PC-9 (cell line): ENCODE measurements around the gene TNFRSF25. TPM values are rescaled to one million over a fixed set of nuclear protein-coding genes. Genes with fewer than 3 reads are reported as not detected.
A peak's percentile ranks its signal among the peaks of the same experiment; 100 is the strongest.

ENCODE experiments used
- BruUV-seq: library from RNA; stranded (reverse); fragments of 400-500 nt; replicated peaks from 2 replicates; lab custom pipeline; 2021; lab: Mats Ljungman, UMichigan
- CTCF ChIA-PET: fragments of 300-600 bp; sonication (Branson Sonifier 250); formaldehyde crosslinking; loops from one replicate; lab custom pipeline; 2022; ENCODE audit warnings: antibody characterized with exemption; lab: Charles Lee
- POLR2A ChIA-PET: fragments of 300-600 bp; sonication (Branson Sonifier 250); formaldehyde crosslinking; loops from one replicate; lab custom pipeline; 2022; ENCODE audit warnings: antibody characterized with exemption; ENCODE audit not compliant: unreplicated experiment; lab: Charles Lee
- DNase-seq, 2 experiments: peaks; one replicate each; pipeline versions ENCODE4 v3.0.0 to v3.0.0-alpha.2; 2015 to 2022; ENCODE audit warnings: mixed read lengths in 1 of 2
- H2AFZ ChIP-seq: fragments of 200-600 bp; sonication (generic); 2 replicates; pipeline ENCODE4 v1.8.1; 2017; ENCODE audit warnings: antibody characterized with exemption
- H3F3A ChIP-seq: fragments of 200-600 bp; sonication (generic); 2 replicates; pipeline ENCODE4 v1.8.1; 2017; ENCODE audit warnings: antibody characterized with exemption, mild to moderate bottlenecking, low read depth; ENCODE audit not compliant: insufficient read depth
- H3K27ac ChIP-seq: fragments of 200-600 bp; sonication (generic); 2 replicates; pipeline ENCODE4 v1.6.1; 2016; ENCODE audit warnings: mixed run types
- H3K27me3 ChIP-seq: fragments of 200-600 bp; sonication (generic); 2 replicates; pipeline ENCODE4 v1.6.1; 2016; ENCODE audit warnings: low read depth, mixed run types; ENCODE audit not compliant: insufficient read depth
- H3K36me3 ChIP-seq: fragments of 200-600 bp; sonication (generic); 2 replicates; pipeline ENCODE4 v1.6.1; 2016; ENCODE audit warnings: low read depth, mixed run types
- H3K4me1 ChIP-seq: fragments of 200-600 bp; sonication (generic); replicated peaks from 2 replicates; pipeline ENCODE4 v1.6.1; 2016; ENCODE audit warnings: mixed run types; ENCODE audit not compliant: insufficient read depth
- H3K4me2 ChIP-seq: fragments of 200-600 bp; sonication (generic); 2 replicates; pipeline ENCODE4 v1.6.1; 2017; ENCODE audit warnings: mixed run types
- H3K4me3 ChIP-seq: fragments of 200-600 bp; sonication (generic); 2 replicates; pipeline ENCODE4 v1.6.1; 2016; ENCODE audit warnings: mixed run types
- H3K79me2 ChIP-seq: fragments of 200-600 bp; sonication (generic); 2 replicates; pipeline ENCODE4 v1.6.1; 2017; ENCODE audit warnings: low read depth, mixed run types
- H3K9me2 ChIP-seq: fragments of 200-600 bp; sonication (generic); 2 replicates; pipeline ENCODE4 v1.8.1; 2017; ENCODE audit warnings: mild to moderate bottlenecking; ENCODE audit not compliant: insufficient read depth
- H3K9me3 ChIP-seq: fragments of 200-600 bp; sonication (generic); 2 replicates; pipeline ENCODE4 v1.8.1; 2016; ENCODE audit warnings: low read depth; ENCODE audit not compliant: insufficient read depth
- H4K20me1 ChIP-seq: fragments of 200-600 bp; sonication (generic); 2 replicates; pipeline ENCODE4 v1.8.1; 2017; ENCODE audit not compliant: insufficient read depth
- EZH2 ChIP-seq: fragments of 200-600 bp; sonication (generic); IDR thresholded peaks from 2 replicates; pipeline ENCODE4 v1.8.0; 2017; ENCODE audit warnings: antibody characterized with exemption, low read depth
- intact Hi-C: fragments of 100-400 bp; cut with micrococcal nuclease; formaldehyde crosslinking; loops from one replicate; pipeline ENCODE4 v1.10.0; 2022; ENCODE audit not compliant: unreplicated experiment
- total RNA-seq: library from RNA; stranded (reverse); gene quantifications from 2 replicates; pipeline ENCODE4 v1.2.3, GENCODE V29; 2021
- TF ChIP-seq, protein P1 (sequence below): fragments of 200-600 bp; sonication (generic); conservative IDR thresholded peaks from 2 replicates; pipeline ENCODE4 v1.6.1; 2017; ENCODE audit warnings: mixed run types, antibody characterized with exemption, mild to moderate bottlenecking, moderate library complexity

TNFRSF25 gene
- total RNA-seq, 1 experiment from 2014 or later = 12.3 TPM

DNA sequence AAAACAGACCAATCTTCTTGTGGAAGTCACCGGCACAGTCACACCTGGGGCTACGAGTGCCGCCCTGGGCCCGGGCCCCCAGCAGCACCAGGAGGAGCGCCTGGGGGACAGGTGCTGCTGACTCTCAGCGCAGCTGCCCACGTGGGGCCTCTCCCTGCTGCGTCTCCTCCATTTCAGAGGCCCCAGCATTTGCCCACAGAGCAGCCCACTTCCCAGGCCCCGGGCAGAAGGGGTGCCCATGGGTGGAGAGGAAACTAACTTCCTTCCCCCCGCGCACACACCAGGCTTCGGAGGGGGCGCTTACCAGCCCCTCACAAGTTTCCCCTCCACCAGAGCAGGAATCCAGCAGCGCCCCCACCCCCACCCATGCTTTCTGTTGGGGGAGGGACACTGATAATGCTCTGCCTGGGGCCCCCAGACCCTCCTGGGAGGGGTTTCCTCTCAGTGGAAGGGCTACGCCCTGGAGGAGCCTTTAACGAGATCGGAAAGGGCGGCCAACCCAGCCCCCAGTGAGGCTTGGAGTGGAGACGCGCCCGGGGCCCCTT is 440 bp downstream of the TNFRSF25 start:
- H4K20me1 ChIP-seq = no peaks in the 10 kb centered on the region
- H3K9me2 ChIP-seq = no peaks in the 10 kb centered on the region
- H3K4me3 ChIP-seq = no peak overlapping the region
- no peak overlapping the region for H3K4me2 ChIP-seq
- no peak for TF ChIP-seq EZH2
- TF ChIP-seq, protein P1, sequence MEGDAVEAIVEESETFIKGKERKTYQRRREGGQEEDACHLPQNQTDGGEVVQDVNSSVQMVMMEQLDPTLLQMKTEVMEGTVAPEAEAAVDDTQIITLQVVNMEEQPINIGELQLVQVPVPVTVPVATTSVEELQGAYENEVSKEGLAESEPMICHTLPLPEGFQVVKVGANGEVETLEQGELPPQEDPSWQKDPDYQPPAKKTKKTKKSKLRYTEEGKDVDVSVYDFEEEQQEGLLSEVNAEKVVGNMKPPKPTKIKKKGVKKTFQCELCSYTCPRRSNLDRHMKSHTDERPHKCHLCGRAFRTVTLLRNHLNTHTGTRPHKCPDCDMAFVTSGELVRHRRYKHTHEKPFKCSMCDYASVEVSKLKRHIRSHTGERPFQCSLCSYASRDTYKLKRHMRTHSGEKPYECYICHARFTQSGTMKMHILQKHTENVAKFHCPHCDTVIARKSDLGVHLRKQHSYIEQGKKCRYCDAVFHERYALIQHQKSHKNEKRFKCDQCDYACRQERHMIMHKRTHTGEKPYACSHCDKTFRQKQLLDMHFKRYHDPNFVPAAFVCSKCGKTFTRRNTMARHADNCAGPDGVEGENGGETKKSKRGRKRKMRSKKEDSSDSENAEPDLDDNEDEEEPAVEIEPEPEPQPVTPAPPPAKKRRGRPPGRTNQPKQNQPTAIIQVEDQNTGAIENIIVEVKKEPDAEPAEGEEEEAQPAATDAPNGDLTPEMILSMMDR = no peak
- no peak overlapping the region for H2AFZ ChIP-seq
- ChIA-PET POLR2A (no interaction called here), CTCF (no interaction called here)
- DNase-seq = no peak
- H3K36me3 ChIP-seq = no peaks in the 10 kb centered on the region
- BruUV-seq = no TSS peak
- no peaks in the 10 kb centered on the region for H3K9me3 ChIP-seq
- H3K27ac ChIP-seq = no peak overlapping the region
- no peaks in the 10 kb centered on the region for H3K27me3 ChIP-seq
- no peaks in the 10 kb centered on the region for H3K79me2 ChIP-seq
- intact Hi-C loops = no loop called here
- no peaks in the 10 kb centered on the region for H3F3A ChIP-seq
- no peaks in the 10 kb centered on the region for H3K4me1 ChIP-seq

DNA sequence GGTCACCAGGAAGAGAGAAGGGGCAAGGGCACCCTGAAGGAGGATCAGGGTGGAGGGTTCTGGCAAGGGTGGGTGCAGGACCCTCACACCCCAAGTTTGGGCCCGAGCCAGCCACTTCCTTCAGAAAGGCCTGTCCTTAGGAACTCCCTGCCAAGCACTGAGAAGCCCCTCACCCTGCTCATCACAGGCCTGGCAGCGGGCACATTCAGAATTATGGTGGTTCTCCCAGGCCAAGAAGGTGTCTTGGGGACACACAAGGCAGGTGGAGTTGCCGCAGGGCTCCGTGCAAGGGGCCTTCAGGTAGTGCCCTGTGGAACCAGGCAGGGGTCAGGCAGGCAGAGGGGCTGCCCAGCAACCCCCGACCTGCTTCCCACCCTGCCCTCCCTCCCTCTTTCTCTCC is 1.1 kb downstream of the TNFRSF25 start:
- H3K4me2 ChIP-seq = no peak overlapping the region
- no peak overlapping the region for H2AFZ ChIP-seq
- BruUV-seq = no TSS peak
- TF ChIP-seq EZH2 = no peak
- TF ChIP-seq, protein P1 = no peak
- H3K4me3 ChIP-seq = no peak overlapping the region
- ChIA-PET POLR2A (no interaction called here), CTCF (no interaction called here)
- H3K9me3 ChIP-seq = no peaks in the 10 kb centered on the region
- H3K4me1 ChIP-seq = no peaks in the 10 kb centered on the region
- no peaks in the 10 kb centered on the region for H3F3A ChIP-seq
- no peaks in the 10 kb centered on the region for H3K9me2 ChIP-seq
- H3K79me2 ChIP-seq = no peaks in the 10 kb centered on the region
- H4K20me1 ChIP-seq = no peaks in the 10 kb centered on the region
- no peaks in the 10 kb centered on the region for H3K27me3 ChIP-seq
- H3K27ac ChIP-seq = no peak overlapping the region
- DNase-seq = no peak
- no peaks in the 10 kb centered on the region for H3K36me3 ChIP-seq
- intact Hi-C loops = no loop called here

DNA sequence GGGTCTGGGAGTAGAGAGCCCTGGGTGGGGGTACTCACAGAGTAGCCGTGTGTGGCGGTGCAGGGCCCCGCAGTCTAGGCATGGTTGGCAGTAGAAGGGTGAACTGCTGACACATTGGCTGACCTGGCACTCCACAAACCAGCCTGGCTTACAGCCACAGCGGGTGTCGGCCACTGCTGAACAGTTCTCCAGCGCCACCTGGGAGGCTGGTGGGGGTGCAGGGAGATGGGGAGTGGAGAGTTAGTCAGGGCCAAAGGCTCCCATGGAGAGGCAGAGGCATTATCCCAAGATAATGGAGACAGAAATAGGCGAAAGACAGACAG is 1.5 kb downstream of the TNFRSF25 start:
- Histone ChIP-seq H3K4me3 (no peak overlapping the region), H3K4me2 (no peak overlapping the region), H2AFZ (no peak overlapping the region), H4K20me1 (no peaks in the 10 kb centered on the region), H3K79me2 (no peaks in the 10 kb centered on the region), H3K4me1 (no peaks in the 10 kb centered on the region), H3K9me2 (no peaks in the 10 kb centered on the region), H3K27ac (no peak overlapping the region), H3K27me3 (no peaks in the 10 kb centered on the region), H3F3A (no peaks in the 10 kb centered on the region), H3K9me3 (no peaks in the 10 kb centered on the region), H3K36me3 (no peaks in the 10 kb centered on the region)
- peak in 1 of 2 experiments; percentile 50 for DNase-seq
- CTCF ChIA-PET = no interaction called here
- no TSS peak for BruUV-seq
- no peak for TF ChIP-seq EZH2
- TF ChIP-seq, protein P1 = no peak
- intact Hi-C loops = no loop called here
- POLR2A ChIA-PET = no interaction called here
